HFFc6 (cell line): Measurements from ENCODE around the gene ST8SIA5. TPM values are rescaled to one million over a fixed set of nuclear protein-coding genes. Genes with fewer than 3 reads are reported as not detected.

Experiments
- DNase-seq: peaks from one replicate; pipeline ENCODE4 v3.0.0-alpha.2; 2018
- H3K27ac Mint-ChIP-seq: 2 replicates; pipeline ENCODE4 v1.8.0; 2020; ENCODE audit warnings: mild to moderate bottlenecking, mixed read lengths
- H3K27me3 Mint-ChIP-seq: 2 replicates; pipeline ENCODE4 v1.8.0; 2021; ENCODE audit warnings: mild to moderate bottlenecking, moderate library complexity, mixed read lengths; ENCODE audit not compliant: insufficient read depth
- H3K36me3 Mint-ChIP-seq: 2 replicates; pipeline ENCODE4 v1.8.0; 2021; ENCODE audit warnings: low read depth, mixed read lengths
- H3K4me1 Mint-ChIP-seq: 2 replicates; pipeline ENCODE4 v1.8.0; 2020; ENCODE audit warnings: low read depth, mixed read lengths
- H3K4me3 Mint-ChIP-seq: 2 replicates; pipeline ENCODE4 v1.8.0; 2020; ENCODE audit warnings: mild to moderate bottlenecking, moderate library complexity, mixed read lengths
- H3K9me3 Mint-ChIP-seq: 2 replicates; pipeline ENCODE4 v1.8.0; 2020; ENCODE audit warnings: mild to moderate bottlenecking, mixed read lengths
- CTCF ChIP-seq: fragments of 200-600 bp; sonication (generic); IDR thresholded peaks from 2 replicates; pipeline ENCODE4 v1.5.0; 2021; ENCODE audit warnings: antibody characterized with exemption, mild to moderate bottlenecking
- total RNA-seq, 6 experiments: library from RNA; stranded (reverse); fragmentation: NEBNext Ultra II Directional; extraction: Animal tissue kit (Norgen Biotek cat#: 25700); gene quantifications; 2 replicates in 1 of 6; 3 replicates in 5 of 6; pipeline ENCODE4 v1.2.3, GENCODE V29; 2021

Gene ST8SIA5
- total RNA-seq, 6 experiments from 2014 or later = 0.23 TPM; not detected in 5

GRCh38 chr18:46772357-46772756 is 15.5 kb upstream of the ST8SIA5 start:
- H3K9me3 Mint-ChIP-seq = no peaks in the 10 kb centered on the region
- H3K27me3 Mint-ChIP-seq = peaks cover 17% of the 10 kb centered on the region
- TF ChIP-seq CTCF = no peak
- no peak overlapping the region for H3K27ac Mint-ChIP-seq
- no peaks in the 10 kb centered on the region for H3K4me1 Mint-ChIP-seq
- DNase-seq = no peak
- H3K36me3 Mint-ChIP-seq = no peaks in the 10 kb centered on the region
- H3K4me3 Mint-ChIP-seq = no peak overlapping the region

- H3K9me3 Mint-ChIP-seq = no peaks in the 10 kb centered on the region
- DNase-seq = no peak
Observed at GRCh38 chr18:46771141-46771540, 14.3 kb upstream of the ST8SIA5 start.

GRCh38 chr18:46770708-46771107 is 13.9 kb upstream of the ST8SIA5 start:
- no peak for DNase-seq
- H3K4me3 Mint-ChIP-seq = no peak overlapping the region
- TF ChIP-seq CTCF = no peak
- H3K36me3 Mint-ChIP-seq = no peaks in the 10 kb centered on the region
- peaks cover 29% of the 10 kb centered on the region for H3K27me3 Mint-ChIP-seq
- no peak overlapping the region for H3K27ac Mint-ChIP-seq
- H3K9me3 Mint-ChIP-seq = no peaks in the 10 kb centered on the region
- no peaks in the 10 kb centered on the region for H3K4me1 Mint-ChIP-seq

More at GRCh38 chr18:46771141-46771540, 14.3 kb upstream of the ST8SIA5 start:
- Mint-ChIP-seq H3K36me3 (no peaks in the 10 kb centered on the region), H3K27me3 (peaks cover 29% of the 10 kb centered on the region), H3K4me1 (no peaks in the 10 kb centered on the region), H3K27ac (no peak overlapping the region), H3K4me3 (no peak overlapping the region)
- no peak for TF ChIP-seq CTCF

GRCh38 chr18:46768166-46768921 is 11.5 kb upstream of the ST8SIA5 start:
- Mint-ChIP-seq H3K27me3 (peaks cover 29% of the 10 kb centered on the region), H3K4me1 (no peaks in the 10 kb centered on the region), H3K36me3 (no peaks in the 10 kb centered on the region), H3K9me3 (no peaks in the 10 kb centered on the region), H3K4me3 (no peak overlapping the region), H3K27ac (no peak overlapping the region)
- no peak for DNase-seq
- TF ChIP-seq CTCF = no peak

GRCh38 chr18:46767217-46767616 is 10.4 kb upstream of the ST8SIA5 start:
- no peak for TF ChIP-seq CTCF

More at GRCh38 chr18:46767217-46767616, 10.4 kb upstream of the ST8SIA5 start:
- no peaks in the 10 kb centered on the region for H3K36me3 Mint-ChIP-seq
- H3K9me3 Mint-ChIP-seq = no peaks in the 10 kb centered on the region
- peaks cover 32% of the 10 kb centered on the region for H3K27me3 Mint-ChIP-seq
- H3K4me1 Mint-ChIP-seq = no peaks in the 10 kb centered on the region
- DNase-seq = no peak
- no peak overlapping the region for H3K27ac Mint-ChIP-seq
- H3K4me3 Mint-ChIP-seq = no peak overlapping the region
